Spleen (tissue), 7 donors: ENCODE data around the gene P2RY11.

Experiments used
- POLR2AphosphoS5 ChIP-seq, 3 donors: sonication (generic); formaldehyde crosslinking; IDR thresholded peaks; one replicate each; pipeline ENCODE4 v1.5.1; 2017; ENCODE audit warnings: antibody characterized with exemption in 3 of 3
- TF ChIP-seq, protein P1 (sequence below), 11 experiments: fragments of 200-600 bp in 7 of 11; fragments of 450-650 bp in 4 of 11; sonication (generic) in 4 of 11; IDR thresholded peaks in 8 of 11; conservative IDR thresholded peaks in 3 of 11; 1 replicate in 7 of 11; 2 replicates in 4 of 11; pipeline versions ENCODE4 v1.4.0 to v1.8.0; 2016 to 2021; ENCODE audit warnings: antibody characterized with exemption in 11 of 11, inconsistent platforms in 4 of 11, mild to moderate bottlenecking in 1 of 11
- donor health status: DM: no; HTN: no; CAD: no; lungs with moderate emphysema.
- donor health status: DM: no; HTN: no; CAD: no.
- donor health status: DM: no; HTN: no; CAD: no.

- TF ChIP-seq, protein P1, sequence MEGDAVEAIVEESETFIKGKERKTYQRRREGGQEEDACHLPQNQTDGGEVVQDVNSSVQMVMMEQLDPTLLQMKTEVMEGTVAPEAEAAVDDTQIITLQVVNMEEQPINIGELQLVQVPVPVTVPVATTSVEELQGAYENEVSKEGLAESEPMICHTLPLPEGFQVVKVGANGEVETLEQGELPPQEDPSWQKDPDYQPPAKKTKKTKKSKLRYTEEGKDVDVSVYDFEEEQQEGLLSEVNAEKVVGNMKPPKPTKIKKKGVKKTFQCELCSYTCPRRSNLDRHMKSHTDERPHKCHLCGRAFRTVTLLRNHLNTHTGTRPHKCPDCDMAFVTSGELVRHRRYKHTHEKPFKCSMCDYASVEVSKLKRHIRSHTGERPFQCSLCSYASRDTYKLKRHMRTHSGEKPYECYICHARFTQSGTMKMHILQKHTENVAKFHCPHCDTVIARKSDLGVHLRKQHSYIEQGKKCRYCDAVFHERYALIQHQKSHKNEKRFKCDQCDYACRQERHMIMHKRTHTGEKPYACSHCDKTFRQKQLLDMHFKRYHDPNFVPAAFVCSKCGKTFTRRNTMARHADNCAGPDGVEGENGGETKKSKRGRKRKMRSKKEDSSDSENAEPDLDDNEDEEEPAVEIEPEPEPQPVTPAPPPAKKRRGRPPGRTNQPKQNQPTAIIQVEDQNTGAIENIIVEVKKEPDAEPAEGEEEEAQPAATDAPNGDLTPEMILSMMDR (IDR thresholded peaks at IDR 0.05 in 8 of 11, conservative IDR thresholded peaks at IDR 0.05 in 3 of 11): no peak
- TF ChIP-seq POLR2AphosphoS5 (IDR thresholded peaks at IDR 0.05): no peak
These were observed 32.2 kb downstream of the P2RY11 start for GRCh38 chr19:10143681-10144080.
